G401.6 (cell line): Measurements from ENCODE around the gene OXER1.

Experiments used
- FAIRE-seq: peaks from 2 replicates; lab custom pipeline; 2012; peaks lifted over from hg19 to GRCh38; lab: Jason Lieb, UNC

Gene OXER1

GRCh38 chr2:42793334-42794270 lies 29.7 kb upstream of the OXER1 start:
- FAIRE-seq = no peak

- FAIRE-seq = no peak
These were observed 28.8 kb upstream of the OXER1 start, which contains the start of gene HAAO for GRCh38 chr2:42792583-42793333. HAAO (minus strand) TSS chr2:42792583; CDS start chr2:42792536, 47 bp downstream.

- FAIRE-seq = no peak
These were observed 28.2 kb upstream of the OXER1 start for GRCh38 chr2:42792087-42792582.

GRCh38 chr2:42791606-42792005 lies 27.7 kb upstream of the OXER1 start:
- no peak for FAIRE-seq

GRCh38 chr2:42789751-42790150 lies 25.8 kb upstream of the OXER1 start:
- FAIRE-seq = no peak

GRCh38 chr2:42788882-42789281 lies 24.9 kb upstream of the OXER1 start:
- no peak for FAIRE-seq

GRCh38 chr2:42788478-42788793 lies 24.5 kb upstream of the OXER1 start:
- FAIRE-seq = no peak

- no peak for FAIRE-seq
These were observed 24.0 kb upstream of the OXER1 start for GRCh38 chr2:42787788-42788477.

GRCh38 chr2:42787424-42787787 lies 23.5 kb upstream of the OXER1 start:
- no peak for FAIRE-seq

- FAIRE-seq = no peak
These were observed 22.8 kb upstream of the OXER1 start for GRCh38 chr2:42786561-42787345.

- no peak for FAIRE-seq
These were observed 20.4 kb upstream of the OXER1 start for GRCh38 chr2:42784204-42784880.

- no peak for FAIRE-seq
These were observed 19.6 kb upstream of the OXER1 start for GRCh38 chr2:42783511-42783910.

GRCh38 chr2:42781181-42781580 lies 17.2 kb upstream of the OXER1 start:
- FAIRE-seq = no peak

- no peak for FAIRE-seq
These were observed 14.2 kb upstream of the OXER1 start for GRCh38 chr2:42777883-42778805.

GRCh38 chr2:42775810-42776209 lies 11.9 kb upstream of the OXER1 start:
- FAIRE-seq = no peak

GRCh38 chr2:42775186-42775585 lies 11.3 kb upstream of the OXER1 start:
- no peak for FAIRE-seq

GRCh38 chr2:42771546-42772153 lies 7.7 kb upstream of the OXER1 start:
- no peak for FAIRE-seq

GRCh38 chr2:42770288-42771131 lies 6.6 kb upstream of the OXER1 start:
- FAIRE-seq = no peak
